ENCODE data around the gene DLG2. TPM values are rescaled to one million over a fixed set of nuclear protein-coding genes. Genes with fewer than 3 reads are reported as not detected.

DLG2 gene
- polyA plus RNA-seq, 1 experiment: 0.68 TPM

DNA sequence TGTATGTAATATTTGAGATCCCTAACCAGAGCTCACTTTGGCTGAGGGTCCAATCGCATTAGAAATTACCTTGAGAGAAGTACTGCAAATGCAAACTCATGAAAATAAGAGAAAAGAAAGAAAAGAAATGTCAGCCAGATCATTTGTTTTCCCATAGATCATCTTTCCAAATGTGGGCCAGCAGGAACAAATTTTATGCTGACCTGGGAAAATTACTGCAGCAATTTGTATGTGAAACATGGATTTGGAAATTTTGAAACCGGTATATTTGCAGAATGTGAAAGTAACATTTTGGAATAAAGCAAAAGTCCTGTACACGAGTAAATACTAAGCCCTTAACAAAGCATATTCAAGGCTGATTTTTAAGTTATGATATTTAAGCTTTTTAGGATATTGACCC is 1282.1 kb downstream of the DLG2 start:
- DNase-seq (ENCODE audit: low read depth, low spot score): no peak
- Histone ChIP-seq H3K27me3 (ENCODE audit: control insufficient read depth, insufficient read depth, low read length) (no peaks in the 10 kb centered on the region), H3K4me3 (ENCODE audit: low read depth, low read length) (no peak overlapping the region), H3K9me3 (ENCODE audit: control insufficient read depth, insufficient read depth, low read length) (no peaks in the 10 kb centered on the region), H3K27ac (ENCODE audit: low read depth, low read length) (no peak overlapping the region)
- ChIA-PET POLR2A (no interaction called here), CTCF (no interaction called here)
- TF ChIP-seq, protein P1, sequence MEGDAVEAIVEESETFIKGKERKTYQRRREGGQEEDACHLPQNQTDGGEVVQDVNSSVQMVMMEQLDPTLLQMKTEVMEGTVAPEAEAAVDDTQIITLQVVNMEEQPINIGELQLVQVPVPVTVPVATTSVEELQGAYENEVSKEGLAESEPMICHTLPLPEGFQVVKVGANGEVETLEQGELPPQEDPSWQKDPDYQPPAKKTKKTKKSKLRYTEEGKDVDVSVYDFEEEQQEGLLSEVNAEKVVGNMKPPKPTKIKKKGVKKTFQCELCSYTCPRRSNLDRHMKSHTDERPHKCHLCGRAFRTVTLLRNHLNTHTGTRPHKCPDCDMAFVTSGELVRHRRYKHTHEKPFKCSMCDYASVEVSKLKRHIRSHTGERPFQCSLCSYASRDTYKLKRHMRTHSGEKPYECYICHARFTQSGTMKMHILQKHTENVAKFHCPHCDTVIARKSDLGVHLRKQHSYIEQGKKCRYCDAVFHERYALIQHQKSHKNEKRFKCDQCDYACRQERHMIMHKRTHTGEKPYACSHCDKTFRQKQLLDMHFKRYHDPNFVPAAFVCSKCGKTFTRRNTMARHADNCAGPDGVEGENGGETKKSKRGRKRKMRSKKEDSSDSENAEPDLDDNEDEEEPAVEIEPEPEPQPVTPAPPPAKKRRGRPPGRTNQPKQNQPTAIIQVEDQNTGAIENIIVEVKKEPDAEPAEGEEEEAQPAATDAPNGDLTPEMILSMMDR (IDR thresholded peaks at IDR 0.05; ENCODE audit: low read depth, low read length): no peak

DNA sequence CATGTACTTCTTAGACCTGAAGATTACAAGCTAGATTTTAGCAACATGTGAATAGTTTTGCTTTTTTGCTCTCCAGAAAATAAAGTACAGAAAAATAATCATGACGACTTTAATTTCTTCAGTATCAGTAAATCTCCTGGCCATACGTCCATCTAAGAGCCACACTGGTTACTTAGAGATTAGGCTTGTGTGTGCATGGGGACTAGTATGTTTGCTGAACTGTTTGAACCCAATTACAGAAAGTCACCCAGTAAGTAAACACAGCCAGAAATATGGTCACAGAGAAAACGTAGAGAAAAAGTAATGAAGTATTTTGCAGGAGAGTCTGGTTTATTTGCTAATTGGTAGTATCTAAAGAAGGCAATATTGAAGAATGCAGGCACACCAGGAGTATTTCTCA is 1287.3 kb downstream of the DLG2 start:
- Histone ChIP-seq H3K9me3 (ENCODE audit: control insufficient read depth, insufficient read depth, low read length) (no peaks in the 10 kb centered on the region), H3K27ac (ENCODE audit: low read depth, low read length) (no peak overlapping the region), H3K27me3 (ENCODE audit: control insufficient read depth, insufficient read depth, low read length) (no peaks in the 10 kb centered on the region), H3K4me3 (ENCODE audit: low read depth, low read length) (no peak overlapping the region)
- DNase-seq (ENCODE audit: low read depth, low spot score): no peak
- POLR2A ChIA-PET: no interaction called here
- CTCF ChIA-PET: no interaction called here
- TF ChIP-seq, protein P1 (IDR thresholded peaks at IDR 0.05; ENCODE audit: low read depth, low read length): no peak

DNA sequence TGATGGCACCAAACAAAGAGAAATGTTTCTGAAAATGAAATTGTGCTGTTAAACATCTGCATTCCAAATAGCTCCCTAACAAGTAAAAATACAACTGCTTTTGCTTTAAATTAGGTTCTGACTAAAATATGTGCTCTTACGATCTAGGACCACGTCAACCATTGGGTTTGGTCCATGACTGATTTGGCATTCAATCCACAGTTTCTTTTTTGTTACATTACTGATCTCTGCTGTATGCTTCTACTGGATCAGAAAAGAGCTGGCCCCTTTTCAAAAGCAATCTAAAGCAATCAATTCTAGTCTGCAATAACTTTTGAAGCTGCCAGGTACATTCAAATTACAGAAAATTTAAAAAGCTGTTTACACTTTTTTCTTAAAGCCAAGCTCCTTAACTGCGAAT is 1293.9 kb downstream of the DLG2 start:
- TF ChIP-seq, protein P1 (IDR thresholded peaks at IDR 0.05; ENCODE audit: low read depth, low read length): no peak
- CTCF ChIA-PET: interaction anchor here (0.7 to 0.8 kb wide), 2 partner anchors 47 to 51 kb away, joined by 3 to 4 read pairs; no protein-coding TSS in a partner anchor

DNA sequence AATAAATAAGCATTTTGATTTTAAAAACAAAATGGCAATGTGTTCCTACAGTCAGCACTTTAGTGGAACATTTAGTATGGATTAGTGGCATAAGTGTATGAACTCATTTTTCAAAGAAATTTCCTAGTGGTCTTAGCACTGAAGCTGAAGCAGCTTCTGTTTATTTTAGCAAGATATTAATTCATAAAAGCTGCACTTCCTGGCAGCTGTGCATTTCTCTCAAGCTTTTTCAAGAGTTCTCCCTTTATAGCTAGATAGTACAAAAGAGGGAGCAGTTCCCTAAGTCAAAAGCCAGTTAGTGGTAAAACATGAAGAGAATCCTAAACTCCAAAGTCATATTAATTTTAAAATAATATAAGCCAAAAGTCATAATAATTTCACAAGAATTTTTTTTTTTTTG is 1304.9 kb downstream of the DLG2 start:
- TF ChIP-seq, protein P1 (IDR thresholded peaks at IDR 0.05; ENCODE audit: low read depth, low read length): no peak
- H3K27ac ChIP-seq (ENCODE audit: low read depth, low read length): no peak overlapping the region
- no peaks in the 10 kb centered on the region for H3K9me3 ChIP-seq (ENCODE audit: control insufficient read depth, insufficient read depth, low read length)
- H3K4me3 ChIP-seq (ENCODE audit: low read depth, low read length): no peak overlapping the region
- CTCF ChIA-PET: no interaction called here
- POLR2A ChIA-PET: no interaction called here
- no peaks in the 10 kb centered on the region for H3K27me3 ChIP-seq (ENCODE audit: control insufficient read depth, insufficient read depth, low read length)
- DNase-seq (ENCODE audit: low read depth, low spot score): no peak

More for the DNA sequence above, 1293.9 kb downstream of the DLG2 start:
- DNase-seq (ENCODE audit: low read depth, low spot score): no peak
- POLR2A ChIA-PET: no interaction called here
- no peak overlapping the region for H3K4me3 ChIP-seq (ENCODE audit: low read depth, low read length)
- H3K9me3 ChIP-seq (ENCODE audit: control insufficient read depth, insufficient read depth, low read length): no peaks in the 10 kb centered on the region
- H3K27me3 ChIP-seq (ENCODE audit: control insufficient read depth, insufficient read depth, low read length): no peaks in the 10 kb centered on the region
- H3K27ac ChIP-seq (ENCODE audit: low read depth, low read length): no peak overlapping the region

DNA sequence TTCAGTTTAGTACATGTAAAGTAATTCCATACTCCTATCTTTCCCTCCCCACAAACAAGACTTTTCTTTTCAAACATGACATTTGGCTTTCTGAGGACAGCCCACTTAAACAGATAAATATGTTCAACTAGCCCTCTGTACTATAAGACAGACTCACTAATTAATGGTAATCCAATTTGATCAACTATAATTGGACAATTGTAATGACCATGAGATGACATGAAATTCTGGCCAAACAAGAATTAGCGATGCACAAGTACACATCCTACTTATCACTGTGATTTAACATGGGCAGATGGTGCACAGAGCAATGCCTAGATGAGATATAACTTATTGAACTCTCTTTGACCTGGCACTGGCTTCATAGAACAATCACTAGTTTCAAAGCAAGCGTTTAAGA is 1307.3 kb downstream of the DLG2 start:
- DNase-seq (ENCODE audit: low read depth, low spot score): no peak

More for the DNA sequence above, 1307.3 kb downstream of the DLG2 start:
- ChIA-PET POLR2A (no interaction called here), CTCF (no interaction called here)
- no peaks in the 10 kb centered on the region for H3K9me3 ChIP-seq (ENCODE audit: control insufficient read depth, insufficient read depth, low read length)
- no peak overlapping the region for H3K27ac ChIP-seq (ENCODE audit: low read depth, low read length)
- TF ChIP-seq, protein P1 (IDR thresholded peaks at IDR 0.05; ENCODE audit: low read depth, low read length): no peak
- H3K4me3 ChIP-seq (ENCODE audit: low read depth, low read length): no peak overlapping the region
- H3K27me3 ChIP-seq (ENCODE audit: control insufficient read depth, insufficient read depth, low read length): no peaks in the 10 kb centered on the region
